Stimulated activated CD4-positive, alpha-beta T cell treated with anti-CD3 and anti-CD28 coated beads, Interleukin-4, amount 100 ng/mL, for 1 hour (primary cell): ENCODE measurements around the gene IGF1R.

Source experiments
- DNase-seq: peaks from one replicate; pipeline ENCODE4 v3.0.0-alpha.2; 2020

The IGF1R gene

DNA sequence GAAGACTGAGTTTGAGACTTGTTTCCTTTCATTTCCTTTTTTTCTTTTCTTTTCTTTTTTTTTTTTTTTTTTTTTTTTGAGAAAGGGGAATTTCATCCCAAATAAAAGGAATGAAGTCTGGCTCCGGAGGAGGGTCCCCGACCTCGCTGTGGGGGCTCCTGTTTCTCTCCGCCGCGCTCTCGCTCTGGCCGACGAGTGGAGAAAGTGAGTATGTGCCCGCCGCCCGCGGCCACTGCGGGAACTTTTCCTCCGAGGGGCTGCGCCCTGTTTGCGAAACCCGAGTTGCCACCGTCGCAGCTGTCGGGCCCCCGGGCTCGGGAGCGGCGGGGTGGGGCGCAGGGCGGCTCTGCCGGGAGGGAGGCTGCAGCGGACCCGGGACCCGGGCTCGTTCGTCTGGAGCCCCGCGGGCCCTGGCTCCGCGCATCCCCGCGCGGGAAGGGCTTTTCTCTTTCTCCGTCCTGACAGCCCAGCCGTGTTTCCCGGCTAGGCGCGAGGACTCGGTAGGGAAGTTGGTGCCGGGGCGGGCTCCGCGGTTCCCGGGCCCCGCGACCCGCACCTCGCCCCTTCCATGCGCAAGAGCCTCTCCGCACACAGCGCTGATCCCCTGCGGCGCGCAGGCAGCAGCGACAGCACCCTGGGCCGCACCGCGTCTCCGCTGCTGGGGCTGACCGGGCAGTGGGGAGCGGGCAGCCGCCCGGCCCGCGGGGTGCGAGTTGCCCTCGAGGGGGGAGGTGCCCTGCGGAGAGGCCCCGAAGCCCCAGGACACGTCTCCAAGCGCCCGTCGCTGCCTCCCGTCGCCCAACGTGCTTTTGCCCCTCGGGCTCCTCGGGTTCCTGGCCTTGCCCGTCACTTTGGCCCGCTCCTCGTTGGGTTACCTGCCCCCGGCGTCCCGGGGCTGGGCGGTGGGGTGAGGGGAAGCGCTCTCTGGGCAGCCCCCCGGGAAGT, 1.4 kb downstream of the IGF1R start:
- peak; percentile 58 for DNase-seq

- peak; percentile 54 for DNase-seq
Measured at GRCh38 chr15:98650417-98651035, 2.2 kb downstream of the IGF1R start.

GRCh38 chr15:98651036-98651481, 2.7 kb downstream of the IGF1R start:
- DNase-seq = peak; percentile 20

GRCh38 chr15:98651581-98652220, 3.4 kb downstream of the IGF1R start:
- DNase-seq = no peak

DNA sequence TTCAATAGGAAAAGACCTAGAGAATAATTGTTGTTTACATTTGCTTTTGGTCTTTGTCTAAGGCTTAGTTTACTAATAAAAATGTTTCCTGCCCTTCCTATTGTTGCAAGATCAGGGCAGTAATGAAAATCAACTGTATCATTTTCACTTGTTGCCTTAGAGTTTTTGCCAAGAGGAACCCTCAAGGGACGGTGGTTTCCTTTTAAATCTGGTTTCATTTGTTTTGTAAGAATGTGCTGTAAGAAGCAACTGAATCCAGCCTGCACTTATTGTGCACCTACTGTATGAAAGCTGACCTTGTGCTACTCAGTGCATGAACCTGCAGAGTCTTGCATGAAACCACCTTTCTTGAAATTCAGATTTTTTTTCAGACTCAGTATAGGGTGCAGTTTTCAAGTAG, 5.3 kb downstream of the IGF1R start:
- no peak for DNase-seq

DNA sequence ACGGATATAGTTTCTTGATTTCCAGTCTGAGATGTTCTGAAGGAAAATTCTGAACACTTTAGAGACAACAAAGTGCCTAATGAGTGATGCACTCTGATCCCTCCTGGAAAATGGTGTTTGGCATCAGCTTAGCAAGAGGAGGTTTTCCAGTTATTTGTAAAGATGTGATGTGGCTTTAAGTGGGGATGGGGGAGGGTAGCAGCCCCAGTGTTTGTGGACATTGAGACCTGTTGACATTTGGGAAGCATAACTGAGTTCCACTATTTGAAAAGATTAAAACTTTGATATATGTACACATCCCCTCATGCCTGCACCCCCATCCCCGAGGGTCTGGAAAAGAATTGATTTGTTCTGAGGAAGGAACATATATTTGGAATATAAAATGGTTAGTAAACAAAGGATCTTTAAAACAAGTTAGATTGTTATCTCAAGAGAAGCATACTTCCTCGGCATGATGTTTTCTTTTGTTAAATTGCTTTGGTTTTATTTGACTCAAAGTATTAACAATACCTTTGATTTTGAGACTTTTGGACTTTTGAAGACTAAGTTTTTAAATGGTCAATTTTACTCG, 6.5 kb downstream of the IGF1R start:
- DNase-seq = no peak

GRCh38 chr15:98655732-98656131, 7.4 kb downstream of the IGF1R start:
- DNase-seq = no peak

DNA sequence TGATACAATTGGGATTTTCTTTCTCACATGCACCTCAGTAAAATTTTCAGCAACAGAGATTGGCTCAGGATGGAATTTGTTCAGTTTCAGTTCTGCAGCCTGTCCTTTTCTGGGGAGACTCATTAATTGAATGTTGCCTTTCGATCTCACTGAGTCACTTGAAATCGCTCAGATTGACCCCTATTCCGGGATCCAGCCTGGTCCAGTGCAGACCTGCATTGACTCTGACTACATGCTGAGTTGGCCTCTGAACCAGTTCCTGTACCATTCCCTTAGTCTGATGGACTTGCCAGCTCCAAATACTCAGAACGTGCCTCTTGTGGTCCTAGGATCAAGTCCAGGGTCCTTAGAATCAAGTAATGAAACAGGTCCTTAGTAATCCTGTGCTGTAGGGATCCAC, 9.4 kb downstream of the IGF1R start:
- DNase-seq = no peak

GRCh38 chr15:98658831-98659699, 10.7 kb downstream of the IGF1R start:
- no peak for DNase-seq

- DNase-seq = no peak
Measured at GRCh38 chr15:98660055-98660454, 11.7 kb downstream of the IGF1R start.

DNA sequence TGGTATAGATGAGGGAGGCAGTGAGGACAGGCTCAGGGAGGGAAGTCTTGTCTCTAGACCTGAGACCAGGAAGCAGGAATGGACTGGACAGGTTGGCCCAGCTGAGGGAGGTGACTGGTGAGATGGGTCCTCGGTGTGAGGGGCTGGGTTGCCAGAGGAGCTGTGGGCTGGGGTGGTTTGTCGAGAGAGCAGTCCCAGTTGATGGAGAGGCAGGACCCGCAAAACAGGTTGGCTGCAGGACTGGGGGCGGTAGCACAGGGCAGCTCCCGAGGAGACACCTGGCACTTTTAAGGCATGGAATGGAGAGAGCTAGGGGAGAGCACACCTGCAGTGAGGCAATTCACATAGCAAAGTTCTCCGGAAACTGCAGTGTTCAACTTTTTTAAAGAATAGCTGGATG, 14.7 kb downstream of the IGF1R start:
- no peak for DNase-seq

DNA sequence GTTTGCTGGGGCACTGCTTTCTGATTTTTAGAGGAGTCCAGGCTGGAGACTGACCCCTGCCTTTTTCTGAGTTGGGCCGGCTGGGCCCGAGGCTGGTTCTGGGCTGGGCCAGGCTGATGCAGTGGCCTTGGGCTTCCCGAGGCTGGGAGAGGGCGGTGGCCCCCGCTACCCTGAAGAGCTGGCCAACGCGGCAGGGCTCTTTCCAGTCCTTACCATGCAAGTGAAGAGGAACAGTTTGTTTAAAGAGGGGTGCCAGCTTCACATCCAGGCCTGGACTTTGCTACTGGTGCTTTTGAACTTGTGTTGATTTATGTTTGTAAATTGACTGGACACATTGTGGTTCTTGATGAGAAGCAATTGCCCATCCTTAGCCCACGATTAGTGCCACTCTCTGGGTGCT, 15.3 kb downstream of the IGF1R start:
- no peak for DNase-seq

GRCh38 chr15:98666441-98666840, 18.1 kb downstream of the IGF1R start:
- DNase-seq = no peak

DNA sequence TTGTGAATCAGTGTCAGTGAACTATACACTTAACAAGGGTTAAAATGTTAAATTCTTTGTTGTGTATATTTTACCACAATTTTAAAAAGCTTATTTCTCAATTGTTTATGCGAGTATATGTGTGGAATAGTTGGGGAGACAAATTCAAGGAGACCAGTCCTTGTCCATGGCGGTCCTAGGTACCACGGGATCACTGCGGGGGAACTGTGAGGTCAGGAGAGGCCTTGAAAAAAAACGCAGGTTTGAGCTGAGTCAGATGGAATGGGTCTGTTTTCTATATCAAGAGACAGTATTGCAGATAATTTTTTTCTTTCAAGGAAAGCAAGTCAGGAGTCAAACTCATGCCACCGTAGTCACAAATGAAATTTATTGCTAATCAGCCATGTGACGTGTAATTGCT, 18.5 kb downstream of the IGF1R start:
- no peak for DNase-seq

GRCh38 chr15:98667521-98668179, 19.3 kb downstream of the IGF1R start:
- DNase-seq = no peak

DNA sequence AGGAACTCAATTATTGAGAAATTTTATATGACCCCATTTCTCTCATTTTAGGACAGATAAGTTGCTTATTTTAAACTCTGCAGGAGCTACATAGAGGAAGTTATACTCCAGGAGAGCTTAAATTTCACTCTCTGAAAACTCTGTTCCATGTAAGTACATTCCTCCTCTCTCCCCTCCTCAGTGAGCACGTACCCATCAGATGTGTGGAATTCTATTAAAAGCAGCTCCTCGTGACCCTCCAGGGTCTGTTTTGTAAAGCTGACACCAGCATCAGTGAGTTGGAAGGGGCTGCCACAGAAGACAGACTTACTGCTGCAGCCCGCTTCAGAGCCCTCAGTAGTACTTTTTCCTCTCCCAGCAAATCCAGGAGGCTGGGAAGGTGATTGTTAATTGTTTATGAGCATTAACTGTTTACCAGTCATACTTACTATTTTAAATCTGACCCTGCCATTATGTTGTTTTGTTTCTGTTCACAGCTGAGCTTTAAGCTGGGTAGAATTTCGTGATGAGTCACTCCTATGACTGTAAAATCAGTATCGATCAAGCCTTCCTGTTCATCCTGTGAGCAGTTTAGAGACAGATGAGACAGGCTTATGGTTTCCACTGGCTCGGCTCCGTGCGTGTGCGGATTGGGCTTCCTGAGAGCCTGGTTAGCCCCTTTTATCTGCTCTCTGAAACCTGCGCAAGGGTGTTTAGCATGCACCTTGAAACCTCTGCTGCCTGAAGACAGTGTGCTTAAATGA, 20.4 kb downstream of the IGF1R start:
- peak; percentile 58 for DNase-seq

DNA sequence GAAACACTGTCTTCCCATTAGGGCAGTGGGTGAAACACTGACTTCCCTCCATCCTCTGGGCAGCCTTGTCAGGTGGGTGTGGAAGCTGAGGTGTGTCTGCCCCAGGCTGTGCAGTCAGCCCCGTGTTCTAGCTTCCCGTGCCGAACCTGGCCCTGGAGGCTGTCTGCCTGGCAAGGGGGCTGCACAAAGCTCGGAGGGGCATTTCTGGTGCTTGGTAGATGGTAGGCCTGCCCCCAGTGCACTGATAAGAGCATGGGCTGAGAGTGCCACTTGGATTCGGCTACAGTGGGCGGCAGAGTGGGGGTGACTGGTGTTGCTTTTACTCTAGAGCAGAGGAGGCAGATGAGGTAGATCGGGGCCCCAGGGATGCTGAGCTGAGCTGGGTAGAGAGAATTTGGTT, 21.3 kb downstream of the IGF1R start:
- no peak for DNase-seq

GRCh38 chr15:98671060-98672008, 23.0 kb downstream of the IGF1R start:
- DNase-seq = no peak

DNA sequence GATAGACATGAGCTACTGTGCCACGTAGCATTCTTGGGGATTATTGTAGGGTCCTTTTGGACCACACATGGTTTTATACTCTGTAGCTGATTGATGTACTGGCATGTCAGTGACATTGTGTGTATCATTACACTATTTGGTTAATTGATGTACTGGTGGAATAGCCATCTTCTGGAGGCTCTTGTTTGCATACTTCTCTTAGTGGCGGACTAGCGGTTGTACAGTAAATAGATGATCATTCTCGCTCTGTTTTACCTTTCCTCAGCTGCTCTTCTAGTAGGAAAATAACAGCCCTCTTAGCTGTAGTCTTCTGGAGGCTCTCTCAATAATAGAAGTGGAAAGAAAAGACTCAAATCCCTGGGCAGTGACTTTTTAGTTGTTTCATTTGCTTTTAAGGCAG, 24.8 kb downstream of the IGF1R start:
- DNase-seq = no peak

DNA sequence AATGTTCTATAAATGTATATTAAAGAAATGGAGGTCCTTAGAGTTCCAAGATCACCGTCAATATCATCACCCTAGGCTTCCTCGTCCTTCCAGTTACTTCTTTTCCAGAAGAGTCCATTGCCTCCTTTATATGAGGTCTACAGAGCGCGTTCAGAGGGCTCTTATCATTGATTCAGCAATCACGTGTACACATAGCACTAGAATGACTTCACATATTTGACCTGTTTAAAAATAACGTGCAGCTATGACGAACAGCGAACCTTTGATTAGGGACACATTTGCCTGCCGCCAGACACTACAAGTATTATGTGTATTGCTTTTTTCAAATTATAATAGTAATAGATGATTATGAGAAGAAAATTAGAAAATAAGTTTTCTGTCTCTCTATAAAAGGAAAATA, 26.0 kb downstream of the IGF1R start:
- no peak for DNase-seq
